Measurements from ENCODE around the gene UNK. TPM values are rescaled to one million over a fixed set of nuclear protein-coding genes. Genes with fewer than 3 reads are reported as not detected.
A peak's percentile ranks its signal among the peaks of the same experiment; 100 is the strongest.

Gene UNK
- total and polyA plus RNA-seq, 2 of the 13 experiments (the other 11 are each of a cell fraction or from before 2014, with no cell fraction given) = 31.6 to 33.0 TPM

- TF ChIP-seq CREM (IDR thresholded peaks at IDR 0.05) = no peak; the same call in 1 of the 2 replicates
- no peak for TF ChIP-seq CREM (CRISPR knock-in tag; IDR thresholded peaks at IDR 0.05)
- TF ChIP-seq CEBPZ (IDR thresholded peaks at IDR 0.05; ENCODE audit: low read length) = no peak
- peak; percentile 51 for TF ChIP-seq HNRNPLL (IDR thresholded peaks at IDR 0.05; ENCODE audit: low read depth, low read length, poor library complexity, severe bottlenecking)
- TF ChIP-seq ZNF776 (CRISPR knock-in tag; IDR thresholded peaks at IDR 0.05) = 0 out of 2 replicates have a peak, but pooled peaks have one; percentile 80
- no peak for TF ChIP-seq ONECUT2 (CRISPR knock-in tag; IDR thresholded peaks at IDR 0.05)
- peak in 1 of 2 experiments; percentile 47; a peak in 1 of 4 replicates for TF ChIP-seq MAFK (conservative IDR thresholded peaks at IDR 0.05 in 1 of 2, IDR thresholded peaks at IDR 0.05 in 1 of 2; ENCODE audit: low read length in 2 of 2)
- TF ChIP-seq ZC3H13 (CRISPR knock-in tag; IDR thresholded peaks at IDR 0.05) = peak; percentile 95
- peak; percentile 68; the same call in 1 of the 2 replicates for TF ChIP-seq GFI1 (CRISPR knock-in tag; IDR thresholded peaks at IDR 0.05; ENCODE audit: borderline replicate concordance)
- TF ChIP-seq ELK4 (CRISPR knock-in tag; IDR thresholded peaks at IDR 0.05; ENCODE audit: borderline replicate concordance) = no peak
- TF ChIP-seq, protein P1, sequence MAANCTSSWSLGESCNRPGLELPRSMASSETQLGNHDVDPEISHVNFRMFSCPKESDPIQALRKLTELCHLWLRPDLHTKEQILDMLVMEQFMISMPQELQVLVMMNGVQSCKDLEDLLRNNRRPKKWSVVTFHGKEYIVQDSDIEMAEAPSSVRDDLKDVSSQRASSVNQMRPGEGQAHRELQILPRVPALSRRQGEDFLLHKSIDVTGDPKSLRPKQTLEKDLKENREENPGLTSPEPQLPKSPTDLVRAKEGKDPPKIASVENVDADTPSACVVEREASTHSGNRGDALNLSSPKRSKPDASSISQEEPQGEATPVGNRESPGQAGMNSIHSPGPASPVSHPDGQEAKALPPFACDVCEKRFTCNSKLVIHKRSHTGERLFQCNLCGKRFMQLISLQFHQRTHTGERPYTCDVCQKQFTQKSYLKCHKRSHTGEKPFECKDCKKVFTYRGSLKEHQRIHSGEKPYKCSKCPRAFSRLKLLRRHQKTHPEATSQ (CRISPR knock-in tag; IDR thresholded peaks at IDR 0.05; ENCODE audit: borderline replicate concordance) = 0 out of 2 replicates have a peak, but pooled peaks have one; percentile 82
- TF ChIP-seq ZMAT3 (CRISPR knock-in tag; conservative IDR thresholded peaks at IDR 0.05) = 0 out of 2 replicates have a peak, but pooled peaks have one; percentile 48
- TF ChIP-seq ZNF224 (CRISPR knock-in tag; IDR thresholded peaks at IDR 0.05) = peak; percentile 95
- TF ChIP-seq ZNF546 (CRISPR knock-in tag; conservative IDR thresholded peaks at IDR 0.05) = 0 out of 2 replicates have a peak, but pooled peaks have one; percentile 46
- no peak; the same call in 1 of the 2 replicates for TF ChIP-seq RERE (CRISPR knock-in tag; IDR thresholded peaks at IDR 0.05; ENCODE audit: low read depth)
- peak; percentile 90 for TF ChIP-seq ZNF441 (CRISPR knock-in tag; IDR thresholded peaks at IDR 0.05; ENCODE audit: borderline replicate concordance)
Measured at GRCh38 chr17:75785016-75785890, 647 bp downstream of the UNK start (continued).

Measured in HepG2 (cell line).